Astrocyte (in vitro differentiated cells and primary cell): ENCODE results near the gene KLHL22. TPM values are rescaled to one million over a fixed set of nuclear protein-coding genes. Genes with fewer than 3 reads are reported as not detected.
"Not testable (repeated sequence)": the region's sequence is repeated elsewhere in the genome, so short reads cannot be mapped to it uniquely, and the experiment has no call there.

Source experiments
- DNase-seq: peaks from one replicate; pipeline ENCODE4 v3.0.0-alpha.2; 2010; ENCODE audit warnings: low read depth
- FAIRE-seq: peaks from 2 replicates; lab custom pipeline; 2011; peaks lifted over from hg19 to GRCh38; lab: Jason Lieb, UNC
- H2AFZ ChIP-seq: 2 replicates; pipeline ENCODE4 v1.6.0; 2012; ENCODE audit warnings: low read depth, low read length, inconsistent platforms
- H3K27ac ChIP-seq: 2 replicates; pipeline ENCODE4 v1.5.1; 2011; ENCODE audit warnings: low read depth, low read length, inconsistent platforms
- H3K27me3 ChIP-seq: 2 replicates; pipeline ENCODE4 v1.6.0; 2011; ENCODE audit warnings: low read length, inconsistent platforms; ENCODE audit not compliant: insufficient read depth
- H3K36me3 ChIP-seq: 2 replicates; pipeline ENCODE4 v1.5.1; 2011; ENCODE audit warnings: low read length, inconsistent platforms; ENCODE audit not compliant: insufficient read depth
- H3K4me1 ChIP-seq: 2 replicates; pipeline ENCODE4 v1.5.1; 2011; ENCODE audit warnings: low read length, inconsistent platforms; ENCODE audit not compliant: insufficient read depth
- H3K4me2 ChIP-seq: 2 replicates; pipeline ENCODE4 v1.6.0; 2012; ENCODE audit warnings: low read length, inconsistent platforms
- H3K4me3 ChIP-seq: 2 replicates; pipeline ENCODE4 v1.5.1; 2011; ENCODE audit warnings: low read depth, mild to moderate bottlenecking, low read length, inconsistent platforms; ENCODE audit not compliant: insufficient read depth
- H3K79me2 ChIP-seq: 2 replicates; pipeline ENCODE4 v1.6.0; 2012; ENCODE audit warnings: mild to moderate bottlenecking, low read length, inconsistent platforms; ENCODE audit not compliant: insufficient read depth
- H3K9ac ChIP-seq: 2 replicates; pipeline ENCODE4 v1.6.0; 2012; ENCODE audit warnings: mild to moderate bottlenecking, low read length, inconsistent platforms
- H3K9me3 ChIP-seq: 2 replicates; pipeline ENCODE4 v1.5.1; 2012; ENCODE audit warnings: low read depth, mild to moderate bottlenecking, low read length, inconsistent platforms; ENCODE audit not compliant: insufficient read depth
- H4K20me1 ChIP-seq: 2 replicates; pipeline ENCODE4 v1.6.0; 2012; ENCODE audit warnings: low read length, inconsistent platforms; ENCODE audit not compliant: insufficient read depth
- H3K27ac Mint-ChIP-seq: one replicate; pipeline ENCODE4 v1.8.0; 2021; ENCODE audit warnings: mild to moderate bottlenecking, mixed read lengths; ENCODE audit not compliant: unreplicated experiment
- H3K27me3 Mint-ChIP-seq: one replicate; pipeline ENCODE4 v1.8.0; 2021; ENCODE audit warnings: low read depth, mixed read lengths; ENCODE audit not compliant: unreplicated experiment
- H3K36me3 Mint-ChIP-seq: one replicate; pipeline ENCODE4 v1.8.0; 2021; ENCODE audit warnings: low read depth, mixed read lengths; ENCODE audit not compliant: unreplicated experiment
- H3K4me1 Mint-ChIP-seq: one replicate; pipeline ENCODE4 v1.8.0; 2021; ENCODE audit warnings: low read depth, mixed read lengths; ENCODE audit not compliant: unreplicated experiment
- H3K4me3 Mint-ChIP-seq: one replicate; pipeline ENCODE4 v1.8.0; 2021; ENCODE audit warnings: mild to moderate bottlenecking, moderate library complexity, mixed read lengths; ENCODE audit not compliant: unreplicated experiment
- H3K9me3 Mint-ChIP-seq: one replicate; pipeline ENCODE4 v1.8.0; 2021; ENCODE audit warnings: mild to moderate bottlenecking, mixed read lengths; ENCODE audit not compliant: unreplicated experiment
- EZH2 ChIP-seq: IDR thresholded peaks from 2 replicates; pipeline ENCODE4 v1.6.1; 2012; ENCODE audit warnings: mild to moderate bottlenecking, low read length, inconsistent platforms; ENCODE audit not compliant: insufficient read depth
- total RNA-seq: library from RNA; stranded (reverse); gene quantifications from 2 replicates; pipeline ENCODE4 v1.2.1, GENCODE V29; 2021
- TF ChIP-seq, protein P1 (sequence below): IDR thresholded peaks from 2 replicates; pipeline ENCODE4 v1.5.1; 2011; ENCODE audit warnings: low read depth, mild to moderate bottlenecking, inconsistent platforms, low read length, moderate library complexity; ENCODE audit not compliant: insufficient read depth

The KLHL22 gene
- total RNA-seq, 1 donor from 2014 or later: 14.0 TPM

DNA sequence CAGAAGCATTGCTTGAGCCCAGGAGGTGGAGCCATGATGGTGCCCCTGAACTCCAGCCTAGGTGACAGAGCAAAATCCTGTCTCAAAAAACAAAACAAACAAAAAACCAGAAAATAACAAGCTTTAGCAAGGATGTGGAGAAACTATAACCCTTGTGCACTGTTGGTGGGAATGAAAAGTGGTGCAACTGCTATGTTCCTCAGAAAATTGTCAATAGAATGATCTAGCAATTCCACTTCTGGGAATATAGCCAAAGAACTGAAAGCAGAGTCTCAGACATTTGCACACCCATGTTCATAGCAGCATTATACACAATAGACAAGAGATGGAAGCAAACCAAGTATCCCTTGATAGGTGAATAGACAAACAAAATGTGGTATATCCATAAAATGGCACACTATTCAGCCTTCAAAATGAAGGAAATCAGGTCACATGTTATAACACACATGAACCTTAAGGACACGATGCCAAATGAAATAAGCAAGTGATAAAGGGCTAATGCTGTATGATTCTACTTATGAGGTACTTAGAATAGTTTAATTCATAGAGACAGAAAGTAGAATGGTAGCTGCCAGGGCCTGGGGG is 15.9 kb downstream of the KLHL22 start:
- Mint-ChIP-seq H3K9me3 (no peaks in the 10 kb centered on the region), H3K4me3 (no peak overlapping the region), H3K27me3 (no peaks in the 10 kb centered on the region), H3K27ac (no peak overlapping the region), H3K4me1 (no peaks in the 10 kb centered on the region), H3K36me3 (peaks cover 9% of the 10 kb centered on the region)
- Histone ChIP-seq H2AFZ (no peak overlapping the region), H4K20me1 (peaks cover 16% of the 10 kb centered on the region), H3K4me2 (no peak overlapping the region), H3K9ac (no peak overlapping the region), H3K36me3 (peaks cover 2% of the 10 kb centered on the region), H3K79me2 (no peaks in the 10 kb centered on the region), H3K27ac (no peak overlapping the region), H3K4me3 (no peak overlapping the region), H3K4me1 (no peaks in the 10 kb centered on the region), H3K9me3 (no peaks in the 10 kb centered on the region), H3K27me3 (no peaks in the 10 kb centered on the region)
- FAIRE-seq (no peak), DNase-seq (no peak)
- TF ChIP-seq, protein P1, sequence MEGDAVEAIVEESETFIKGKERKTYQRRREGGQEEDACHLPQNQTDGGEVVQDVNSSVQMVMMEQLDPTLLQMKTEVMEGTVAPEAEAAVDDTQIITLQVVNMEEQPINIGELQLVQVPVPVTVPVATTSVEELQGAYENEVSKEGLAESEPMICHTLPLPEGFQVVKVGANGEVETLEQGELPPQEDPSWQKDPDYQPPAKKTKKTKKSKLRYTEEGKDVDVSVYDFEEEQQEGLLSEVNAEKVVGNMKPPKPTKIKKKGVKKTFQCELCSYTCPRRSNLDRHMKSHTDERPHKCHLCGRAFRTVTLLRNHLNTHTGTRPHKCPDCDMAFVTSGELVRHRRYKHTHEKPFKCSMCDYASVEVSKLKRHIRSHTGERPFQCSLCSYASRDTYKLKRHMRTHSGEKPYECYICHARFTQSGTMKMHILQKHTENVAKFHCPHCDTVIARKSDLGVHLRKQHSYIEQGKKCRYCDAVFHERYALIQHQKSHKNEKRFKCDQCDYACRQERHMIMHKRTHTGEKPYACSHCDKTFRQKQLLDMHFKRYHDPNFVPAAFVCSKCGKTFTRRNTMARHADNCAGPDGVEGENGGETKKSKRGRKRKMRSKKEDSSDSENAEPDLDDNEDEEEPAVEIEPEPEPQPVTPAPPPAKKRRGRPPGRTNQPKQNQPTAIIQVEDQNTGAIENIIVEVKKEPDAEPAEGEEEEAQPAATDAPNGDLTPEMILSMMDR: no peak
- TF ChIP-seq EZH2: no peak

DNA sequence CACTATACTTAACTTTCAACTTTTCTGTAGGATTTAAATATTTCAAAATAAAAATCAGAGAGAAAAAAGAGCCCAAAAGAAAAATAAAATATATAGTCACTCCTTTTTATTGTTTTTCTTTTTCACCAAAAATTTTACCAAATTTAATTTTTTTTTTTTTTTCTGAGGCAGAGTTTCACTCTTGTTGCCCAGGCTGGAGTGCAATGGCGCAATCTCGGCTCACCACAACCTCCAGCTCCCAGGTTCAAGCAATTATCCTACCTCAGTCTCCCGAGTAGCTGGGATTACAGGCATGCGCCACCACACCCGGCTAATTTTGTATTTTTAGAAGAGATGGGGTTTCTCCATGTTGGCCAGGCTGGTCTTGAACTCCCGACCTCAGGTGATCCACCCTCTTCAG is 17.5 kb downstream of the KLHL22 start:
- H3K9me3 Mint-ChIP-seq, H3K27me3 Mint-ChIP-seq, H3K9me3 ChIP-seq, H3K36me3 Mint-ChIP-seq, H2AFZ ChIP-seq, H3K4me3 ChIP-seq, H3K27ac ChIP-seq, H3K79me2 ChIP-seq, H3K36me3 ChIP-seq, FAIRE-seq, H3K27ac Mint-ChIP-seq, H3K4me1 ChIP-seq, H3K4me2 ChIP-seq, H3K4me1 Mint-ChIP-seq, H3K9ac ChIP-seq, H3K4me3 Mint-ChIP-seq, H3K27me3 ChIP-seq, DNase-seq: not testable (repeated sequence)
- H4K20me1 ChIP-seq: peaks cover 16% of the 10 kb centered on the region

DNA sequence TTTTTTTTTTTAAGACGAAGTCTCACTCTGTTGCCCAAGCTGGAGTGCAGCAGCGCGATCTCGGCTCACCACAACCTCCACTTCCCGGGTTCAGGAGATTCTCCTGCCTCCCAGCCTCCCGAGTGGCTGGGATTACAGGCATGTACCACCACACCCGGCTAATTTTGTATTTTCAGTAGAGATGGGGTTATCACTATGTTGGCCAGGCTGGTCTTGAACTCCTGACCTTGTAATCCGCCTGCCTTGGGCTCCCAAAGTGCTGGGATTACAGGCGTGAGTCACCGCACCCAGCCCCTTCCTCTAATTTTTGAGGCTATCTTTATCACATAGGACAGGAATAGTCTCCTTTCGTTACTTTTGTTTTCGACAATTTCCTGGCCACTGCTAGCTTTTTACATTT is 20.0 kb downstream of the KLHL22 start:
- H3K27me3 ChIP-seq, H3K4me3 Mint-ChIP-seq, H3K27me3 Mint-ChIP-seq, H3K27ac Mint-ChIP-seq, H3K36me3 ChIP-seq, H3K36me3 Mint-ChIP-seq, H3K9me3 ChIP-seq, H3K79me2 ChIP-seq, H4K20me1 ChIP-seq, H3K4me1 Mint-ChIP-seq, H3K4me3 ChIP-seq, DNase-seq, H3K9me3 Mint-ChIP-seq, H2AFZ ChIP-seq, H3K4me2 ChIP-seq, FAIRE-seq, H3K9ac ChIP-seq, H3K27ac ChIP-seq, H3K4me1 ChIP-seq: not testable (repeated sequence)
